ENCODE results near the gene KL.

Gene KL

DNA sequence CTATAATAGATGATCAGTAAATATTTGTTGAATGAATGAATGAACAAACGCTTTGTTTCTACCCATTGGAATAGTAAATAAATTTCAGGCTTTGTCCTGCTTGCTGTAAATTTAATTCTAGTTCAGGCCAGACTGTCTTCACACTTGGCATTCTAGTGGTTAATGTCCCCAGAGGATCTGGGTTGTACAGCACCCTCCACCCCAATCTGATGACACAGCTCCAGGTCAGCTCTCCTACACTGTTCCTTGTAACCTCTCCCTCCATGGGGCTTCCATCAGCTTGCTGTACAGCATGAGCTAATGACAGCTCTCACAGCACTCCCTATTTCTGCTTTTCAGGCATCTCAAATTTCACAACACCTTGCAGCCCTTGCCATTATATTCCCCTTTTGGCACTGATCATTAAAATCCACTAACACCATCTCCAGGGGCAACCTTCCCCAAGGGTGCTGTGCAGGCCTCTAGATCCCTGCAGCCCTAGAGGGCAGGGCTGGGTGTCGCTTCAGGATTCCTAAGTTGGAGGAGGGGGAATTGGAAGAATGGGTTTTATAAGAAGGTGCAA lies 12.7 kb upstream of the KL start:
- H3K4me1 ChIP-seq (ENCODE audit: control insufficient read depth in 2 of 2, insufficient read depth in 2 of 2, low read length in 2 of 2), result no peaks in the 10 kb centered on the region
- H3K9me3 ChIP-seq (ENCODE audit: control insufficient read depth in 2 of 2, low read length in 2 of 2), result peaks cover 0 to 3% of the 10 kb centered on the region in 2 donors
- no peaks in the 10 kb centered on the region for H3K27me3 ChIP-seq (ENCODE audit: control insufficient read depth in 2 of 2, insufficient read depth in 2 of 2, low read length in 2 of 2)
- H3K36me3 ChIP-seq (ENCODE audit: control insufficient read depth in 2 of 2, insufficient read depth in 2 of 2, low read length in 2 of 2), result no peaks in the 10 kb centered on the region
- H3K27ac ChIP-seq (ENCODE audit: low read depth in 2 of 2, low read length in 2 of 2), result no peak overlapping the region
- no peak overlapping the region for H3K9ac ChIP-seq (ENCODE audit: low read depth in 1 of 2, low read length in 2 of 2)
- no peak overlapping the region for H3K4me3 ChIP-seq (ENCODE audit: low read length in 2 of 2)

DNA sequence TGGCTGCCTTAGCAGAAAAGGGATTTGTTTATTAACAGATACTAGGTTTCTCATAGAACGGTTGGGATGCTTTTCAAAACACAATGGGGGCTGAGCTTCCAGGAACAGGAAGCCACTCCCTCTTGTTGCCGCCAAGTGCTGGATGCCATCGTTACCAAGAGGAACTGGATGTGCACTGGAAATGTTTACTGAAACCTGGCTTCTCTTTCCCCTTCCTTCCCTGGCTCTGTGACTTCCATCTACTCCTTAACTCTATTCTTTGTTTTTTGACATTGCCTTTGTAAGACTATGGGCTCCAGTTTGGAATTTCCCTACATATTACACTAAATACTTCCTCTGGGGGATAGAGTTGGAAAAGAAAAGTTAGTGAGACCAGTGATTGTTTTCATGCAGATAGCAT lies 11.7 kb upstream of the KL start:
- no peak overlapping the region for H3K9ac ChIP-seq (ENCODE audit: low read depth in 1 of 2, low read length in 2 of 2)
- H3K9me3 ChIP-seq (ENCODE audit: control insufficient read depth in 2 of 2, low read length in 2 of 2), result peaks cover 0 to 3% of the 10 kb centered on the region in 2 donors
- H3K4me3 ChIP-seq (ENCODE audit: low read length in 2 of 2), result peak overlapping the region in 1 of 2 donors; percentile 7
- H3K4me1 ChIP-seq (ENCODE audit: control insufficient read depth in 2 of 2, insufficient read depth in 2 of 2, low read length in 2 of 2), result no peaks in the 10 kb centered on the region
- no peak overlapping the region for H3K27ac ChIP-seq (ENCODE audit: low read depth in 2 of 2, low read length in 2 of 2)
- no peaks in the 10 kb centered on the region for H3K27me3 ChIP-seq (ENCODE audit: control insufficient read depth in 2 of 2, insufficient read depth in 2 of 2, low read length in 2 of 2)
- no peaks in the 10 kb centered on the region for H3K36me3 ChIP-seq (ENCODE audit: control insufficient read depth in 2 of 2, insufficient read depth in 2 of 2, low read length in 2 of 2)

- Histone ChIP-seq H3K36me3 (ENCODE audit: control insufficient read depth in 2 of 2, insufficient read depth in 2 of 2, low read length in 2 of 2) (no peaks in the 10 kb centered on the region), H3K9me3 (ENCODE audit: control insufficient read depth in 2 of 2, low read length in 2 of 2) (peaks cover 0 to 3% of the 10 kb centered on the region in 2 donors), H3K4me1 (ENCODE audit: control insufficient read depth in 2 of 2, insufficient read depth in 2 of 2, low read length in 2 of 2) (no peaks in the 10 kb centered on the region), H3K4me3 (ENCODE audit: low read length in 2 of 2) (no peak overlapping the region), H3K27me3 (ENCODE audit: control insufficient read depth in 2 of 2, insufficient read depth in 2 of 2, low read length in 2 of 2) (no peaks in the 10 kb centered on the region), H3K9ac (ENCODE audit: low read depth in 1 of 2, low read length in 2 of 2) (no peak overlapping the region), H3K27ac (ENCODE audit: low read depth in 2 of 2, low read length in 2 of 2) (no peak overlapping the region)
These were observed 10.1 kb upstream of the KL start for GRCh38 chr13:33006134-33006533.

DNA sequence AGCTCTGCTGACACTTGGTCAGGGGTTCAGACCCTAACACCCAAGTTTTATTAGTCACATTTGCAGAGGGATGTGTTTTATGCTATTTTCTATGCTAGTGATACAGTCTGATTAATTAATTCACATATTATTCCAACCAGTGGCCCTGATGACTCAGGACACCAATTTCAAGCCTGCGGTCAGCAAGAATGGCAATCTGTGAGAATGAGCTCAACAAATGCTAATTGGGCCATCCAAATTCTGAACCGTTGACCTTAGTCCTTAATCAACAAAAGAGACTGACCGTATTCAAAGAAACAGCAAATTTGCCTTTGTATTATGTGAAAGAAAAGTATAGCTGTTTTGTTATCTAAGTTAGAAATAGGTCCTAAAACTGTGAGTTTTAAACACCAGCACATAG lies 9.6 kb upstream of the KL start:
- Histone ChIP-seq H3K27me3 (ENCODE audit: control insufficient read depth in 2 of 2, insufficient read depth in 2 of 2, low read length in 2 of 2) (no peaks in the 10 kb centered on the region), H3K36me3 (ENCODE audit: control insufficient read depth in 2 of 2, insufficient read depth in 2 of 2, low read length in 2 of 2) (no peaks in the 10 kb centered on the region), H3K9ac (ENCODE audit: low read depth in 1 of 2, low read length in 2 of 2) (no peak overlapping the region), H3K4me1 (ENCODE audit: control insufficient read depth in 2 of 2, insufficient read depth in 2 of 2, low read length in 2 of 2) (no peaks in the 10 kb centered on the region), H3K4me3 (ENCODE audit: low read length in 2 of 2) (no peak overlapping the region), H3K27ac (ENCODE audit: low read depth in 2 of 2, low read length in 2 of 2) (no peak overlapping the region), H3K9me3 (ENCODE audit: control insufficient read depth in 2 of 2, low read length in 2 of 2) (peaks cover 0 to 3% of the 10 kb centered on the region in 2 donors)

GRCh38 chr13:33007237-33007636 lies 9.0 kb upstream of the KL start:
- Histone ChIP-seq H3K4me1 (ENCODE audit: control insufficient read depth in 2 of 2, insufficient read depth in 2 of 2, low read length in 2 of 2) (no peaks in the 10 kb centered on the region), H3K36me3 (ENCODE audit: control insufficient read depth in 2 of 2, insufficient read depth in 2 of 2, low read length in 2 of 2) (no peaks in the 10 kb centered on the region), H3K27ac (ENCODE audit: low read depth in 2 of 2, low read length in 2 of 2) (no peak overlapping the region), H3K9ac (ENCODE audit: low read depth in 1 of 2, low read length in 2 of 2) (no peak overlapping the region), H3K27me3 (ENCODE audit: control insufficient read depth in 2 of 2, insufficient read depth in 2 of 2, low read length in 2 of 2) (no peaks in the 10 kb centered on the region), H3K4me3 (ENCODE audit: low read length in 2 of 2) (no peak overlapping the region), H3K9me3 (ENCODE audit: control insufficient read depth in 2 of 2, low read length in 2 of 2) (peaks cover 0 to 3% of the 10 kb centered on the region in 2 donors)

- peaks cover 0 to 3% of the 10 kb centered on the region in 2 donors for H3K9me3 ChIP-seq (ENCODE audit: control insufficient read depth in 2 of 2, low read length in 2 of 2)
- H3K27me3 ChIP-seq (ENCODE audit: control insufficient read depth in 2 of 2, insufficient read depth in 2 of 2, low read length in 2 of 2), result no peaks in the 10 kb centered on the region
- no peak overlapping the region for H3K4me3 ChIP-seq (ENCODE audit: low read length in 2 of 2)
- no peaks in the 10 kb centered on the region for H3K4me1 ChIP-seq (ENCODE audit: control insufficient read depth in 2 of 2, insufficient read depth in 2 of 2, low read length in 2 of 2)
- H3K27ac ChIP-seq (ENCODE audit: low read depth in 2 of 2, low read length in 2 of 2), result no peak overlapping the region
- H3K9ac ChIP-seq (ENCODE audit: low read depth in 1 of 2, low read length in 2 of 2), result no peak overlapping the region
- H3K36me3 ChIP-seq (ENCODE audit: control insufficient read depth in 2 of 2, insufficient read depth in 2 of 2, low read length in 2 of 2), result no peaks in the 10 kb centered on the region
These were observed 8.3 kb upstream of the KL start for GRCh38 chr13:33007950-33008349.

- Histone ChIP-seq H3K9ac (ENCODE audit: low read depth in 1 of 2, low read length in 2 of 2) (no peak overlapping the region), H3K4me3 (ENCODE audit: low read length in 2 of 2) (no peak overlapping the region), H3K27ac (ENCODE audit: low read depth in 2 of 2, low read length in 2 of 2) (no peak overlapping the region), H3K4me1 (ENCODE audit: control insufficient read depth in 2 of 2, insufficient read depth in 2 of 2, low read length in 2 of 2) (no peaks in the 10 kb centered on the region), H3K9me3 (ENCODE audit: control insufficient read depth in 2 of 2, low read length in 2 of 2) (peaks cover 0 to 3% of the 10 kb centered on the region in 2 donors), H3K27me3 (ENCODE audit: control insufficient read depth in 2 of 2, insufficient read depth in 2 of 2, low read length in 2 of 2) (no peaks in the 10 kb centered on the region), H3K36me3 (ENCODE audit: control insufficient read depth in 2 of 2, insufficient read depth in 2 of 2, low read length in 2 of 2) (no peaks in the 10 kb centered on the region)
These were observed 7.1 kb upstream of the KL start for GRCh38 chr13:33008946-33009722.

DNA sequence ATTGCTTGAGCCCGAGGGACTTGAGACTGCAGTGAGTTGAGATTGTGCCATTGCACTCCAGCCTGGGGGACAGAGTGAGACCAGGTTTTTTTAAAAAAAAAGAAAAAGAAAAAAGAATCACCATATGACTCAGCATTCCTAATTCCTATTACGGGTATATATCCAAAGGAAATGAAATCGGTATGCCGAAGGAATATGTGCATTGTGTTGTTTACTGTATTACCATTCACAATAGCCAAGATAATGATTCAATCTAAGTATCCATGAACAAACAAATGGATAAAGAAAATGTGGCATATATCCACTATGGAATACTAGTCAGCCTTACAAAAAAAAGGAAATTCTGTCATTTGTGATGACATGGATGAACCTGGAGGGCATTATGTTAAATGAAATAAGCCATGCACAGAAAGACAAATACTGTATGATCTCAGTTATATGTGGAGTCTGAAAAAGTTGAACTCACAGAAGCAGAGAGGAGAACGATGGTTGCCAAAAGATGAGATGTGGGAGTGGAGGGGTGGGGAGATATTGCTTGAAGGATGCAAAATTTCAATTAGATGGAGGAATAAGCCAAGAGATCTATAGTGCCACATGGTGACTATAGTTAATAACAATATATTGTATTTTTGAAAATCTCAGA lies 4.3 kb upstream of the KL start:
- Histone ChIP-seq H3K27me3 (ENCODE audit: control insufficient read depth in 2 of 2, insufficient read depth in 2 of 2, low read length in 2 of 2) (peaks cover 6 to 7% of the 10 kb centered on the region in 2 donors), H3K9ac (ENCODE audit: low read depth in 1 of 2, low read length in 2 of 2) (no peak overlapping the region), H3K27ac (ENCODE audit: low read depth in 2 of 2, low read length in 2 of 2) (no peak overlapping the region), H3K4me1 (ENCODE audit: control insufficient read depth in 2 of 2, insufficient read depth in 2 of 2, low read length in 2 of 2) (peaks cover 0 to 2% of the 10 kb centered on the region in 2 donors), H3K9me3 (ENCODE audit: control insufficient read depth in 2 of 2, low read length in 2 of 2) (peaks cover 0 to 3% of the 10 kb centered on the region in 2 donors), H3K36me3 (ENCODE audit: control insufficient read depth in 2 of 2, insufficient read depth in 2 of 2, low read length in 2 of 2) (no peaks in the 10 kb centered on the region), H3K4me3 (ENCODE audit: low read length in 2 of 2) (no peak overlapping the region)

DNA sequence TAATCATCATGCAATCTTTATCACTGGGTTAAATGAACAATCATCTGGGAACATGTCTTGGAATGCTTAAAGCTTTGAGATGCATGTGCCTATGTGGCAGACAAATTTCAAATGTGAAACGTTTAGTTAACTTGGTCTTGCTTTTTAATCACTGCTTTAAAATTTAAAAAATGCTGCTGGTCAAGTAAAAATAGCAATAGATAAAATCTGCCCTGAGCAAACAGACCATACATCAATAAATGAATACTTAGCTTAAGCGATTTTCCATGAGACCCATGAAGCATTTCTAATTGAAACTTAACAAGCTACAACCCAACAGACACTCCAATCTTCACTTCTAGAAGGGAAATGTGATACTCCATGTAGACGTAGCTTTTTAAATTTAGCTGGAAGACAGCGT lies 1.9 kb upstream of the KL start:
- peaks cover 7 to 8% of the 10 kb centered on the region in 2 donors for H3K27me3 ChIP-seq (ENCODE audit: control insufficient read depth in 2 of 2, insufficient read depth in 2 of 2, low read length in 2 of 2)
- H3K9me3 ChIP-seq (ENCODE audit: control insufficient read depth in 2 of 2, low read length in 2 of 2), result no peaks in the 10 kb centered on the region
- no peak overlapping the region for H3K4me3 ChIP-seq (ENCODE audit: low read length in 2 of 2)
- no peak overlapping the region for H3K27ac ChIP-seq (ENCODE audit: low read depth in 2 of 2, low read length in 2 of 2)
- H3K9ac ChIP-seq (ENCODE audit: low read depth in 1 of 2, low read length in 2 of 2), result no peak overlapping the region
- no peaks in the 10 kb centered on the region for H3K36me3 ChIP-seq (ENCODE audit: control insufficient read depth in 2 of 2, insufficient read depth in 2 of 2, low read length in 2 of 2)
- peaks cover 4 to 7% of the 10 kb centered on the region in 2 donors for H3K4me1 ChIP-seq (ENCODE audit: control insufficient read depth in 2 of 2, insufficient read depth in 2 of 2, low read length in 2 of 2)

- Histone ChIP-seq H3K36me3 (ENCODE audit: control insufficient read depth in 2 of 2, insufficient read depth in 2 of 2, low read length in 2 of 2) (no peaks in the 10 kb centered on the region), H3K27ac (ENCODE audit: low read depth in 2 of 2, low read length in 2 of 2) (peak overlapping the region in 1 of 2 donors; percentile 1), H3K9me3 (ENCODE audit: control insufficient read depth in 2 of 2, low read length in 2 of 2) (no peaks in the 10 kb centered on the region), H3K27me3 (ENCODE audit: control insufficient read depth in 2 of 2, insufficient read depth in 2 of 2, low read length in 2 of 2) (peaks cover 7 to 8% of the 10 kb centered on the region in 2 donors), H3K4me3 (ENCODE audit: low read length in 2 of 2) (no peak overlapping the region), H3K9ac (ENCODE audit: low read depth in 1 of 2, low read length in 2 of 2) (no peak overlapping the region), H3K4me1 (ENCODE audit: control insufficient read depth in 2 of 2, insufficient read depth in 2 of 2, low read length in 2 of 2) (peaks cover 4 to 7% of the 10 kb centered on the region in 2 donors)
These were observed 968 bp upstream of the KL start for GRCh38 chr13:33015241-33015668.
